DOHH2 (cell line): ENCODE measurements around the gene CERK.

Experiments
- H3F3A ChIP-seq: fragments of 200-600 bp; sonication (generic), shearing (Covaris generic); 2 replicates; pipeline ENCODE4 v1.6.0; 2016; ENCODE audit warnings: antibody characterized with exemption, mild to moderate bottlenecking; ENCODE audit not compliant: control insufficient read depth, insufficient read depth
- H3K27ac ChIP-seq: fragments of 200-600 bp; sonication (generic); 2 replicates; pipeline ENCODE4 v1.5.1; 2014; ENCODE audit warnings: low read depth, mild to moderate bottlenecking, low read length, moderate library complexity
- H3K27me3 ChIP-seq: fragments of 200-600 bp; sonication (generic); 2 replicates; pipeline ENCODE4 v1.6.1; 2014; ENCODE audit warnings: mild to moderate bottlenecking, low read length, mixed read lengths; ENCODE audit not compliant: control insufficient read depth
- H3K36me3 ChIP-seq: fragments of 200-600 bp; sonication (generic); 2 replicates; pipeline ENCODE4 v1.6.1; 2014; ENCODE audit warnings: mild to moderate bottlenecking, low read length, moderate library complexity, mixed read lengths; ENCODE audit not compliant: control insufficient read depth
- H3K4me1 ChIP-seq: fragments of 200-600 bp; sonication (generic); 2 replicates; pipeline ENCODE4 v1.6.1; 2014; ENCODE audit warnings: mild to moderate bottlenecking, low read length, mixed read lengths; ENCODE audit not compliant: control insufficient read depth
- H3K4me2 ChIP-seq: fragments of 200-600 bp; sonication (generic); 2 replicates; pipeline ENCODE4 v1.6.0; 2014; ENCODE audit warnings: mild to moderate bottlenecking, low read length, moderate library complexity
- H3K4me3 ChIP-seq: fragments of 200-600 bp; sonication (generic); 2 replicates; pipeline ENCODE4 v1.5.1; 2014; ENCODE audit warnings: mild to moderate bottlenecking, low read length, mixed read lengths
- H3K79me2 ChIP-seq: fragments of 200-600 bp; sonication (generic); 2 replicates; pipeline ENCODE4 v1.6.1; 2014; ENCODE audit warnings: mild to moderate bottlenecking, low read length, mixed read lengths; ENCODE audit not compliant: control insufficient read depth
- H3K9me2 ChIP-seq: fragments of 200-600 bp; sonication (generic); replicated peaks from 2 replicates; pipeline ENCODE4 v1.6.1; 2014; ENCODE audit warnings: mild to moderate bottlenecking, low read length, mixed read lengths; ENCODE audit not compliant: control insufficient read depth
- H3K9me3 ChIP-seq: fragments of 200-600 bp; sonication (generic); 2 replicates; pipeline ENCODE4 v1.6.1; 2014; ENCODE audit warnings: antibody characterized with exemption, low read length, mixed read lengths; ENCODE audit not compliant: control insufficient read depth, insufficient read depth
- H4K20me1 ChIP-seq: fragments of 200-600 bp; sonication (generic); 2 replicates; pipeline ENCODE4 v1.6.0; 2014; ENCODE audit warnings: low read depth, mild to moderate bottlenecking, antibody characterized with exemption, low read length, moderate library complexity; ENCODE audit not compliant: control insufficient read depth, insufficient read depth
- EZH2phosphoT487 ChIP-seq: fragments of 200-600 bp; sonication (generic); IDR thresholded peaks from 2 replicates; pipeline ENCODE4 v1.6.1; 2017; ENCODE audit warnings: borderline replicate concordance, mild to moderate bottlenecking, antibody characterized with exemption, low read length, moderate library complexity, mixed read lengths
- TF ChIP-seq, protein P1 (sequence below): fragments of 200-600 bp; sonication (generic); IDR thresholded peaks from one replicate; pipeline ENCODE4 v1.5.1; 2014; ENCODE audit warnings: antibody characterized with exemption, mild to moderate bottlenecking, low read depth, low read length; ENCODE audit not compliant: poor library complexity, severe bottlenecking

Gene CERK

DNA sequence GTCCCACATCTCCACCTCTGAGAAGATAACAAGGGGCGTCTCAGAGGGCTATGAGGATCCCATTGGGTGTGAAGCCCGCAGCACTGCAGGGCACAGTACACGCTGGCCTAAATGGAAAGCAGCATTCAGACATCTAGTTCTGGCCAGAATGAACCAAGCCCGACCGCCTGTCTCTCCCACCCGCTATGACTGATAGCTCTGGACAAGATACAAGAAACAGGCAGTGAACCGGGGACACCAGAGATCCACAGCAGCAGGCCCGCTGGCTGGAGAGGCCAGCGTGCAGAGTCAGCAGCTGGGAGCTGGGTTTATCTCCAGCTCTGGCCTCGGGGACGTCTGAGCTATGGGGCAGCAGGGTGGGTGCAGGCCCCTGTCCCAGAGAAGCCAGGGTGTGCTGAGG, 9.6 kb downstream of the CERK start:
- H3K27ac ChIP-seq: no peak overlapping the region
- no peak overlapping the region for H3K4me2 ChIP-seq
- H4K20me1 ChIP-seq: peaks cover 10% of the 10 kb centered on the region; the same call in 1 of the 2 replicates
- TF ChIP-seq EZH2phosphoT487: no peak
- TF ChIP-seq, protein P1, sequence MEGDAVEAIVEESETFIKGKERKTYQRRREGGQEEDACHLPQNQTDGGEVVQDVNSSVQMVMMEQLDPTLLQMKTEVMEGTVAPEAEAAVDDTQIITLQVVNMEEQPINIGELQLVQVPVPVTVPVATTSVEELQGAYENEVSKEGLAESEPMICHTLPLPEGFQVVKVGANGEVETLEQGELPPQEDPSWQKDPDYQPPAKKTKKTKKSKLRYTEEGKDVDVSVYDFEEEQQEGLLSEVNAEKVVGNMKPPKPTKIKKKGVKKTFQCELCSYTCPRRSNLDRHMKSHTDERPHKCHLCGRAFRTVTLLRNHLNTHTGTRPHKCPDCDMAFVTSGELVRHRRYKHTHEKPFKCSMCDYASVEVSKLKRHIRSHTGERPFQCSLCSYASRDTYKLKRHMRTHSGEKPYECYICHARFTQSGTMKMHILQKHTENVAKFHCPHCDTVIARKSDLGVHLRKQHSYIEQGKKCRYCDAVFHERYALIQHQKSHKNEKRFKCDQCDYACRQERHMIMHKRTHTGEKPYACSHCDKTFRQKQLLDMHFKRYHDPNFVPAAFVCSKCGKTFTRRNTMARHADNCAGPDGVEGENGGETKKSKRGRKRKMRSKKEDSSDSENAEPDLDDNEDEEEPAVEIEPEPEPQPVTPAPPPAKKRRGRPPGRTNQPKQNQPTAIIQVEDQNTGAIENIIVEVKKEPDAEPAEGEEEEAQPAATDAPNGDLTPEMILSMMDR: no peak
- H3K9me3 ChIP-seq: no peaks in the 10 kb centered on the region
- H3K9me2 ChIP-seq: no peaks in the 10 kb centered on the region
- no peaks in the 10 kb centered on the region for H3K27me3 ChIP-seq
- H3F3A ChIP-seq: no peaks in the 10 kb centered on the region
- peaks cover 17% of the 10 kb centered on the region for H3K36me3 ChIP-seq
- peaks cover 13% of the 10 kb centered on the region for H3K4me1 ChIP-seq
- peaks cover 64% of the 10 kb centered on the region for H3K79me2 ChIP-seq
- H3K4me3 ChIP-seq: no peak overlapping the region

DNA sequence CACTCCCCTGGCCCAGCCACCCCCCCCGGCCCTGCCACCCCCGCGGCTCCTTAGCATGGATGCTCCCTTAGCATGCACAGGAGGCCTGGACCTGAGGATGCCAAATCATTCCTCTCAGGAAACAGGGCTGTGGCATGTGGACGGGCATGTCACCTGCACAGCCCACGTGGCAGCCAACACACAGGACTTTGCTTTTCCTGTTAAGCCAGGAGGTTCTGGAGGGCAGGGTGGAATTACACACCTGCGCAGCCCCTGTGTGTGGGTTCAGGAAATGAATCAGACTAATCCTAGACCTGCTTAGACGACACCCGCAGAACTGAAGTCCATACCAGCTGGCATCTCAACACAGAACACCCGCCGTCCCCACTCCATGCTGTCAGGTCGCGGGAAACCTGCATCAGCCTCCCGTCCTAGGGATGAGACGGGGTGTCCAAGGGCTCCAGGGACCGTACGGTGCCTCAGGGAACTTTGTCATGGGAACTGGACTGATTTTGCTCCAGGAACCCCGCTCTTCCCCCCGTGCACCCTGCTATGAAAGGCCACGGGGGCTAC, 10.2 kb downstream of the CERK start:
- H3K27me3 ChIP-seq: no peaks in the 10 kb centered on the region
- H3K36me3 ChIP-seq: peaks cover 17% of the 10 kb centered on the region
- H3K4me1 ChIP-seq: peaks cover 13% of the 10 kb centered on the region
- no peak overlapping the region for H3K27ac ChIP-seq
- TF ChIP-seq EZH2phosphoT487: no peak
- TF ChIP-seq, protein P1: no peak
- no peaks in the 10 kb centered on the region for H3F3A ChIP-seq
- peaks cover 10% of the 10 kb centered on the region; the same call in 1 of the 2 replicates for H4K20me1 ChIP-seq
- H3K4me2 ChIP-seq: no peak overlapping the region
- peaks cover 60% of the 10 kb centered on the region for H3K79me2 ChIP-seq
- H3K9me2 ChIP-seq: no peaks in the 10 kb centered on the region
- H3K4me3 ChIP-seq: no peak overlapping the region
- no peaks in the 10 kb centered on the region for H3K9me3 ChIP-seq

DNA sequence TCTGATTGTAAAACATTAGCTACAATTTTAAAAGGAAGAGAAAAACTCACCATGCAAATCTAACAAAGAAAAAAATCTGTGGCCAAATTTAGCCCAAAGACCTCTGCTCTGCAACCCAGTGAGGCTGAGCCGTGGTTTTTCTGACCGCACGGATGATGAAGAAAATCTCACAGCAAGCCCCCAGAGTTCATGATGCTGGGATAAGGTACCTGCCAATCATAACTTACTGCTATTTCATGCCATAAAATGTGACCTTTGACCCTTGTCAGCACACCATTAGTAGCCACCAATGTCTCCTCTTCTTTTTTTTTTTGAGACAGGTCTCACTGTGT, 11.1 kb downstream of the CERK start:
- no peak overlapping the region for H3K27ac ChIP-seq
- H3K9me2 ChIP-seq: no peaks in the 10 kb centered on the region
- H3K79me2 ChIP-seq: peaks cover 51% of the 10 kb centered on the region
- H3K9me3 ChIP-seq: no peaks in the 10 kb centered on the region
- H3K36me3 ChIP-seq: peaks cover 17% of the 10 kb centered on the region
- no peaks in the 10 kb centered on the region for H3K27me3 ChIP-seq
- no peak for TF ChIP-seq EZH2phosphoT487
- H3F3A ChIP-seq: no peaks in the 10 kb centered on the region
- H4K20me1 ChIP-seq: peaks cover 10% of the 10 kb centered on the region; the same call in 1 of the 2 replicates
- H3K4me3 ChIP-seq: no peak overlapping the region
- no peak overlapping the region for H3K4me2 ChIP-seq
- H3K4me1 ChIP-seq: peaks cover 10% of the 10 kb centered on the region

DNA sequence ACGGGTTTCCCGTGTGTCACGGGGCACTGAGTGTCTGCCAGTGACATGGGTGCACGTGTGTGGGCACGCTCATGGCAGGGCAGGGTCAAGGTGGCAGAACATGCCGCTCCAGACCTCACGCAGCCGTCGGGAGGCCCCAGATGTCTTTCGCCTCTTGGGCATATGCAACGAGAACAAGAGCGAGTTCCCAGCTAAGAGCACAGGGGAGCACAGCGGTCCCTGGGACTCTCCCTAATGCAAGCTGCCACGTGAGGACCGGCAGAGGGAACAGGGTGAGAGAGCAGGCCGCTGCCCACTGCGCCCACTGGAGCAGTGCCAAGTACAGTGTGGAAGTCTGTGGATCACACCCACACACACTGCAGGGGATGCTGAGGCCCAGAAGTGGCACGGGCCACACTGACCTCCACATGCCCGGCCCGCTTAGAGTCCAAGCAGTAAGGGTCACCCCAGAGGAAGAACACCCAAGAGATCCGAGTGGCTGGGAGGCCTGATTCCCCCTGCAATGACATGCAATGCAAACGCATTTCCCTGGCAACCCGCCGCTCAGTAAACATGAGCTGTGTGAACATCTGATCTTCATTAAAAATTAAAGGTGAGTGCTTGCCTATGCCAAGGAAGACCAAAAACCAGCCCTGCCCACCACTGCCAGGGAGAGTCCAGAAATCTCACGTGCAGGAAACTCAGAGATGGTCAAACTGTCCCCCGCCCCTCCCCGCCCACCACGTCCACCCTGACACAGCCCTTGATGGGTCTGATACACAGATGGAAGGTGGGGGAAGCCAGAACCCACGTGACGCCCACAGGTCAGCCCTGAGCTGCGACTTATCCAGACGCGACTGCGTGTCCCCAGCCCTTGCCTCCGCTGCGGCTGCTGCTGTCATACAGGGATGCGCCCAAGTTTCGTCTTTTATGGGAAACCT, 11.7 kb downstream of the CERK start:
- Histone ChIP-seq H3K27me3 (no peaks in the 10 kb centered on the region), H3K27ac (no peak overlapping the region), H3K4me1 (peaks cover 10% of the 10 kb centered on the region), H3K4me2 (no peak overlapping the region), H3K4me3 (no peak overlapping the region), H3K79me2 (peaks cover 45% of the 10 kb centered on the region), H3K36me3 (peaks cover 10% of the 10 kb centered on the region), H4K20me1 (peaks cover 8% of the 10 kb centered on the region; the same call in 1 of the 2 replicates), H3K9me2 (no peaks in the 10 kb centered on the region), H3K9me3 (no peaks in the 10 kb centered on the region), H3F3A (no peaks in the 10 kb centered on the region)
- TF ChIP-seq, protein P1: no peak
- TF ChIP-seq EZH2phosphoT487: no peak
